GM12878 (cell line): ENCODE measurements around the gene EPB41L2. TPM values are rescaled to one million over a fixed set of nuclear protein-coding genes. Genes with fewer than 3 reads are reported as not detected.

ENCODE experiments used
- ATAC-seq: fragments of 200-7000 bp; cut with Tn5 transposase; 3 replicates; pipeline ENCODE4 v1.9.1; 2020; ENCODE audit warnings: mild to moderate bottlenecking, moderate library complexity
- BruUV-seq: library from RNA; stranded (reverse); fragments of 400-500 nt; replicated peaks from 2 replicates; lab custom pipeline; 2021; lab: Mats Ljungman, UMichigan
- CTCF ChIA-PET: fragments of 300-600 bp; sonication (Branson Sonifier 250); formaldehyde crosslinking; extraction: SDS; loops from one replicate; lab custom pipeline; 2021; ENCODE audit warnings: inconsistent platforms; lab: Yijun Ruan, JAX
- POLR2A ChIA-PET: fragments of 350-600 bp; formaldehyde crosslinking; extraction: SDS; loops from one replicate; lab custom pipeline; 2021; ENCODE audit warnings: inconsistent platforms; lab: Charles Lee
- RAD21 ChIA-PET: fragments of 300-600 bp; sonication (Branson Sonifier 250); formaldehyde crosslinking; loops from one replicate; lab custom pipeline; 2023; ENCODE audit warnings: antibody characterized with exemption; ENCODE audit not compliant: unreplicated experiment; lab: Charles Lee
- SMC1A ChIA-PET: fragments of 300-600 bp; sonication (Branson Sonifier 250); formaldehyde crosslinking; loops from one replicate; lab custom pipeline; 2023; ENCODE audit not compliant: unreplicated experiment, uncharacterized antibody; lab: Charles Lee
- DNase-seq: peaks from one replicate; pipeline ENCODE4 v3.0.0-alpha.2; 2011; ENCODE audit warnings: low read depth, low spot score
- FAIRE-seq: peaks from 3 replicates; lab custom pipeline; 2011; peaks lifted over from hg19 to GRCh38; lab: Jason Lieb, UNC
- H2AFZ ChIP-seq: 2 replicates; pipeline ENCODE4 v1.6.0; 2011; ENCODE audit warnings: low read depth, low read length, control low read depth; ENCODE audit not compliant: control insufficient read depth
- H3K27ac ChIP-seq: 2 replicates; pipeline ENCODE4 v1.5.1; 2011; ENCODE audit warnings: control low read depth; ENCODE audit not compliant: control insufficient read depth, insufficient read depth
- H3K27me3 ChIP-seq, 2 experiments: replicated peaks in 1 of 2; 2 replicates each; pipeline versions ENCODE4 v1.6.0 to v1.6.1; 2011; ENCODE audit warnings: low read length in 1 of 2; ENCODE audit not compliant: control insufficient read depth in 2 of 2, insufficient read depth in 2 of 2
- H3K36me3 ChIP-seq, 2 experiments: 2 replicates each; pipeline ENCODE4 v1.5.1; 2011; ENCODE audit warnings: low read length in 1 of 2; ENCODE audit not compliant: control insufficient read depth in 2 of 2, insufficient read depth in 2 of 2
- H3K4me1 ChIP-seq: 2 replicates; pipeline ENCODE4 v1.6.1; 2011; ENCODE audit warnings: mild to moderate bottlenecking, low read length, moderate library complexity, mixed read lengths; ENCODE audit not compliant: control insufficient read depth, insufficient read depth
- H3K4me2 ChIP-seq: 2 replicates; pipeline ENCODE4 v1.6.0; 2011; ENCODE audit warnings: control low read depth; ENCODE audit not compliant: control insufficient read depth, insufficient read depth
- H3K4me3 ChIP-seq: fragments of 200-600 bp; sonication (generic); 2 replicates; pipeline ENCODE4 v1.5.1; 2016
- H3K79me2 ChIP-seq: 2 replicates; pipeline ENCODE4 v1.6.0; 2011; ENCODE audit warnings: low read length; ENCODE audit not compliant: control insufficient read depth, insufficient read depth
- H3K9ac ChIP-seq: 2 replicates; pipeline ENCODE4 v1.8.0; 2011; ENCODE audit warnings: low read length, control low read depth, mixed read lengths; ENCODE audit not compliant: control insufficient read depth, insufficient read depth
- H3K9me3 ChIP-seq: replicated peaks from 3 replicates; pipeline ENCODE4 v1.5.1; 2011; ENCODE audit warnings: mild to moderate bottlenecking, low read length; ENCODE audit not compliant: control insufficient read depth, insufficient read depth
- H4K20me1 ChIP-seq: 2 replicates; pipeline ENCODE4 v1.6.0; 2011; ENCODE audit not compliant: control insufficient read depth, insufficient read depth
- BCL11A ChIP-seq: IDR thresholded peaks from 2 replicates; pipeline ENCODE4 v1.6.1; 2011; ENCODE audit warnings: low read depth, low read length
- EP300 ChIP-seq, 2 experiments: fragments of 150-350 bp in 1 of 2; IDR thresholded peaks; 2 replicates each; pipeline ENCODE4 v1.6.1; 2011 to 2012; ENCODE audit warnings: low read depth in 2 of 2, low read length in 2 of 2, borderline replicate concordance in 1 of 2, improper control_type of control experiment in 1 of 2, inconsistent platforms in 1 of 2; ENCODE audit not compliant: control insufficient read depth in 1 of 2
- IKZF1 ChIP-seq: fragments of 450-650 bp; conservative IDR thresholded peaks from 2 replicates; pipeline ENCODE4 v1.6.1; 2017; ENCODE audit warnings: antibody characterized with exemption, mild to moderate bottlenecking
- IKZF2 ChIP-seq, 2 experiments: fragments of 450-650 bp; IDR thresholded peaks; 2 replicates each; pipeline ENCODE4 v1.6.1; 2017; ENCODE audit warnings: mild to moderate bottlenecking in 2 of 2, moderate library complexity in 2 of 2
- MTA2 ChIP-seq: fragments of 450-650 bp; IDR thresholded peaks from 2 replicates; pipeline ENCODE4 v1.6.1; 2016; ENCODE audit warnings: low read depth, mild to moderate bottlenecking, moderate library complexity
- MTA3 ChIP-seq: IDR thresholded peaks from 2 replicates; pipeline ENCODE4 v1.6.1; 2012; ENCODE audit warnings: low read length, inconsistent platforms, borderline replicate concordance
- NRF1 ChIP-seq: conservative IDR thresholded peaks from 2 replicates; pipeline ENCODE4 v1.6.1; 2011; ENCODE audit warnings: mild to moderate bottlenecking, low read depth, low read length, improper control_type of control experiment
- PAX5 ChIP-seq: IDR thresholded peaks from 2 replicates; pipeline ENCODE4 v1.6.1; 2011; ENCODE audit warnings: low read depth, low read length, borderline replicate concordance
- RFX5 ChIP-seq: IDR thresholded peaks from 2 replicates; pipeline ENCODE4 v1.6.1; 2011; ENCODE audit warnings: low read depth, low read length, improper control_type of control experiment
- RUNX3 ChIP-seq: IDR thresholded peaks from 2 replicates; pipeline ENCODE4 v1.6.1; 2012; ENCODE audit warnings: low read length, inconsistent platforms
- STAT3 ChIP-seq: IDR thresholded peaks from 2 replicates; pipeline ENCODE4 v1.6.1; 2011; ENCODE audit warnings: low read depth, low read length, improper control_type of control experiment
- ZNF24 ChIP-seq: fragments of 450-650 bp; IDR thresholded peaks from 2 replicates; pipeline ENCODE4 v1.6.1; 2017; ENCODE audit warnings: antibody characterized with exemption, mild to moderate bottlenecking
- WGBS: methylation state at CpG from one replicate; pipeline ENCODE4 v1.1.6; 2016; ENCODE audit warnings: low lambda C conversion rate; ENCODE audit not compliant: insufficient replicate concordance, insufficient coverage; ENCODE audit errors: missing lambda C conversion rate; 5-methylcytosine and 5-hydroxymethylcytosine counted together
- in situ Hi-C: fragments of 300-500 bp; cut with MboI; formaldehyde crosslinking; loops from 9 replicates; pipeline ENCODE4 v1.14.3; 2018; ENCODE audit warnings: mixed read lengths
- intact Hi-C: fragments of 100-400 bp; cut with micrococcal nuclease; formaldehyde crosslinking; loops from one replicate; pipeline ENCODE4 v1.14.2; 2022; ENCODE audit not compliant: unreplicated experiment
- polyA plus RNA-seq, 11 experiments: library from polyadenylated mRNA; depleted of rRNA in 4 of 11; unstranded in 6 of 11; stranded (reverse) in 5 of 11; fragments of >200 nt; fragmentation: Nextera tagmentation in 4 of 11; fragmentation: Illumina TruSeq in 1 of 11; extraction: Ambion mirVana in 4 of 11; extraction: Trizol in 1 of 11; gene quantifications; 1 replicate in 1 of 11; 2 replicates in 10 of 11; pipeline versions ENCODE4 v1.2.1 to v1.2.3, GENCODE V29; 2011 to 2016; ENCODE audit warnings: inconsistent platforms in 2 of 11, missing spikeins in 2 of 11, low read depth in 1 of 11
- total RNA-seq, 4 experiments: library from RNA; depleted of rRNA in 3 of 4; stranded (reverse); fragments of >200 nt in 3 of 4; fragmentation: Illumina TruSeq in 1 of 4; extraction: Trizol in 1 of 4; gene quantifications; 2 replicates each; pipeline versions ENCODE4 v1.2.1 to v1.2.3, GENCODE V29; 2013 to 2021
- TF ChIP-seq, protein P1 (sequence below): fragments of 450-650 bp; IDR thresholded peaks from 2 replicates; pipeline ENCODE4 v1.6.1; 2016; ENCODE audit warnings: mild to moderate bottlenecking
- TF ChIP-seq, protein P2 (sequence below), 3 experiments: IDR thresholded peaks in 2 of 3; conservative IDR thresholded peaks in 1 of 3; 2 replicates each; pipeline ENCODE4 v1.5.1; 2011; ENCODE audit warnings: low read depth in 3 of 3, low read length in 3 of 3, mild to moderate bottlenecking in 3 of 3, control low read depth in 2 of 3, moderate library complexity in 2 of 3, inconsistent platforms in 1 of 3, mixed read lengths in 1 of 3; ENCODE audit not compliant: control insufficient read depth in 2 of 3, insufficient read depth in 1 of 3; ENCODE audit errors: extremely low read depth in 1 of 3

The EPB41L2 gene
- total and polyA plus RNA-seq, 10 of the 15 experiments (the other 5 are each of a cell fraction or from before 2014, with no cell fraction given) = 7.4 to 41.6 (median 19.0) TPM

DNA sequence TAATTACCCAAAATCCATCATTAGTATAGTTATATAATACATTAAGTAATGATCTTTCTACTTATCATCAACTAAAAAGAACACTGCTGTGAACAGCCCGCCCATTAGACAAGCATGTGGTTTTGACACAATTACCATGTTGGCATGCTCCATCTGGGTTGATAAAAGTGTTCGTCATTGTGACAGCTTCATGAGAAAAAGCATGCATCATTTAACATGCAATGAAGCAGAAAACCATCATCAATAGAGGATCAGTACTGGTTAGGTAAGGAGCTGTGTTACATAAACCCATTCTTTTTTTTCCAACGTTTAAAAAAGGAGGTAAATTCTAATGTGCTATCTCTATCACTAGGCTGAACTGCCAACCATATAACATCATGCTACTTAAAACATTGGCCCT lies 101.9 kb downstream of the EPB41L2 start:
- Histone ChIP-seq H2AFZ (no peak overlapping the region), H3K4me2 (no peak overlapping the region), H3K36me3 (no peaks in the 10 kb centered on the region; a peak in 1 of 4 replicates), H3K9ac (no peak overlapping the region), H3K9me3 (no peaks in the 10 kb centered on the region), H3K27me3 (no peaks in the 10 kb centered on the region)
- DNase-seq = peak; percentile 57
- BruUV-seq = no TSS peak
- FAIRE-seq = no peak
- TF ChIP-seq PAX5 (peak; percentile 64), MTA2 (peak; percentile 78), EP300 (IDR thresholded peaks at IDR 0.05; ENCODE audit: borderline replicate concordance in 1 of 2, control insufficient read depth in 1 of 2, low read depth in 2 of 2, low read length in 2 of 2) (peak in 1 of 2 experiments; percentile 33; a peak in 1 of 4 replicates), IKZF1 (no peak), RUNX3 (0 out of 2 replicates have a peak, but pooled peaks have one; percentile 13), IKZF2 (IDR thresholded peaks at IDR 0.05) (peak; percentile 17 to 18; a peak in 1 of 4 replicates), ZNF24 (no peak), RFX5 (no peak), BCL11A (0 out of 2 replicates have a peak, but pooled peaks have one; percentile 10), MTA3 (no peak), STAT3 (no peak), NRF1 (no peak)
- TF ChIP-seq, protein P1, sequence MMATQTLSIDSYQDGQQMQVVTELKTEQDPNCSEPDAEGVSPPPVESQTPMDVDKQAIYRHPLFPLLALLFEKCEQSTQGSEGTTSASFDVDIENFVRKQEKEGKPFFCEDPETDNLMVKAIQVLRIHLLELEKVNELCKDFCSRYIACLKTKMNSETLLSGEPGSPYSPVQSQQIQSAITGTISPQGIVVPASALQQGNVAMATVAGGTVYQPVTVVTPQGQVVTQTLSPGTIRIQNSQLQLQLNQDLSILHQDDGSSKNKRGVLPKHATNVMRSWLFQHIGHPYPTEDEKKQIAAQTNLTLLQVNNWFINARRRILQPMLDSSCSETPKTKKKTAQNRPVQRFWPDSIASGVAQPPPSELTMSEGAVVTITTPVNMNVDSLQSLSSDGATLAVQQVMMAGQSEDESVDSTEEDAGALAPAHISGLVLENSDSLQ = peak; percentile 55; the same call in 1 of the 2 replicates
- TF ChIP-seq, protein P2, sequence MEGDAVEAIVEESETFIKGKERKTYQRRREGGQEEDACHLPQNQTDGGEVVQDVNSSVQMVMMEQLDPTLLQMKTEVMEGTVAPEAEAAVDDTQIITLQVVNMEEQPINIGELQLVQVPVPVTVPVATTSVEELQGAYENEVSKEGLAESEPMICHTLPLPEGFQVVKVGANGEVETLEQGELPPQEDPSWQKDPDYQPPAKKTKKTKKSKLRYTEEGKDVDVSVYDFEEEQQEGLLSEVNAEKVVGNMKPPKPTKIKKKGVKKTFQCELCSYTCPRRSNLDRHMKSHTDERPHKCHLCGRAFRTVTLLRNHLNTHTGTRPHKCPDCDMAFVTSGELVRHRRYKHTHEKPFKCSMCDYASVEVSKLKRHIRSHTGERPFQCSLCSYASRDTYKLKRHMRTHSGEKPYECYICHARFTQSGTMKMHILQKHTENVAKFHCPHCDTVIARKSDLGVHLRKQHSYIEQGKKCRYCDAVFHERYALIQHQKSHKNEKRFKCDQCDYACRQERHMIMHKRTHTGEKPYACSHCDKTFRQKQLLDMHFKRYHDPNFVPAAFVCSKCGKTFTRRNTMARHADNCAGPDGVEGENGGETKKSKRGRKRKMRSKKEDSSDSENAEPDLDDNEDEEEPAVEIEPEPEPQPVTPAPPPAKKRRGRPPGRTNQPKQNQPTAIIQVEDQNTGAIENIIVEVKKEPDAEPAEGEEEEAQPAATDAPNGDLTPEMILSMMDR (IDR thresholded peaks at IDR 0.05 in 2 of 3, conservative IDR thresholded peaks at IDR 0.05 in 1 of 3; ENCODE audit: control insufficient read depth in 2 of 3, extremely low read depth in 1 of 3, insufficient read depth in 1 of 3, low read depth in 3 of 3, low read length in 3 of 3) = no peak
- TF ChIP-seq, all 136 proteins: peak for 7
- Histone ChIP-seq H3K4me3 (no peak overlapping the region), H3K27ac (no peak overlapping the region), H3K79me2 (peaks cover 3% of the 10 kb centered on the region), H3K4me1 (peaks cover 8% of the 10 kb centered on the region), H4K20me1 (no peaks in the 10 kb centered on the region)
- ChIA-PET POLR2A (no interaction called here), SMC1A (interaction anchor here (1.1 to 1.6 kb wide), 3 partner anchors 10 to 100 kb away, joined by 3 to 5 read pairs (median 4); no protein-coding TSS in a partner anchor), RAD21 (no interaction called here), CTCF (no interaction called here)
- in situ Hi-C loops (no loop called here), intact Hi-C loops (loop anchor here (5.0 kb wide), 1 partner anchor 101 kb away; the partner anchor contains the start of gene EPB41L2)
- WGBS = 33% methylated on average over 3 of the region's 3 CpGs
- peak; percentile 82 for ATAC-seq
